Pancreas (tissue), 10 donors: ENCODE measurements around the gene IRX4. TPM values are rescaled to one million over a fixed set of nuclear protein-coding genes. Genes with fewer than 3 reads are reported as not detected.

Experiments used
- ATAC-seq, 4 donors: fragments of 200-7000 bp; cut with Tn5 transposase; one replicate each; pipeline versions ENCODE4 v1.8.0 to v1.9.1; 2020; ENCODE audit warnings: mild to moderate bottlenecking in 4 of 4, moderate library complexity in 4 of 4
- DNase-seq, 6 donors: peaks; one replicate each; pipeline ENCODE4 v3.0.0-alpha.2; 2020
- FAIRE-seq: peaks from 2 replicates; lab custom pipeline; 2012; peaks lifted over from hg19 to GRCh38; lab: Jason Lieb, UNC
- H3K27ac ChIP-seq, 4 donors: fragments of 200-600 bp; sonication (generic); 1 replicate in 3 of 4; 2 replicates in 1 of 4; pipeline versions ENCODE4 v1.5.0 to v1.8.0; 2020
- H3K27me3 ChIP-seq, 4 donors: fragments of 200-600 bp; one replicate each; pipeline ENCODE4 v1.8.0; 2021
- H3K36me3 ChIP-seq, 3 donors: fragments of 200-600 bp; sonication (generic) in 1 of 3; one replicate each; pipeline versions ENCODE4 v1.5.0 to v1.8.0; 2020 to 2021
- H3K4me1 ChIP-seq, 3 donors: fragments of 200-600 bp; one replicate each; pipeline ENCODE4 v1.8.0; 2021
- H3K4me3 ChIP-seq, 4 donors: fragments of 200-600 bp; sonication (generic) in 2 of 4; one replicate each; pipeline versions ENCODE4 v1.5.0 to v1.8.0; 2020 to 2021
- H3K9me3 ChIP-seq, 4 donors: fragments of 200-600 bp; one replicate each; pipeline ENCODE4 v1.8.0; 2021
- WGBS, 2 donors: extraction: QIAGEN DNeasy Blood & Tissue Kit; methylation state at CpG; one replicate each; pipeline ENCODE4 v1.1.7; 2013; 5-methylcytosine and 5-hydroxymethylcytosine counted together
- intact Hi-C, 3 donors: fragments of 100-400 bp; cut with DNase I; formaldehyde crosslinking; loops; one replicate each; pipeline versions ENCODE4 v1.11.1 to v1.14.2; 2022
- polyA plus RNA-seq, 2 donors: library from polyadenylated mRNA; stranded (reverse); fragments of 200-250 nt; gene quantifications; one replicate each; pipeline ENCODE4 v1.2.3, GENCODE V29; 2013
- total RNA-seq, 6 donors: library from RNA; stranded (reverse); fragmentation: NEBNext Ultra II Directional in 4 of 6; extraction: Animal tissue kit (Norgen Biotek cat#: 25700) in 4 of 6; gene quantifications; one replicate each; pipeline versions ENCODE4 v1.2.1 to v1.2.4, GENCODE V29; 2021 to 2023
- TF ChIP-seq, protein P1 (sequence below), 4 donors: fragments of 200-600 bp; sonication (generic) in 3 of 4; IDR thresholded peaks; one replicate each; pipeline versions ENCODE4 v1.5.0 to v1.8.0; 2021; ENCODE audit warnings: antibody characterized with exemption in 4 of 4
- donor health status: healthy with polysubstance abuse.
- donor health status: DM: no; HTN: no; CAD: no; lungs with moderate emphysema.
- donor health status: DM: no; HTN: no; CAD: no.
- donor health status: control.
- donor health status: control.
- donor health status: Bipolar disorder and iron deficiency.
- donor health status: DM: yes; HTN: yes; CAD: no.
- donor health status: DM: no; HTN: no; CAD: no.
- donor health status: DM: no; HTN: no; CAD: no.
- donor health status: DM: yes; HTN: yes; CAD: no.

Gene IRX4
- total and polyA plus RNA-seq, 8 donors: 0.31 TPM; not detected in 7

DNA sequence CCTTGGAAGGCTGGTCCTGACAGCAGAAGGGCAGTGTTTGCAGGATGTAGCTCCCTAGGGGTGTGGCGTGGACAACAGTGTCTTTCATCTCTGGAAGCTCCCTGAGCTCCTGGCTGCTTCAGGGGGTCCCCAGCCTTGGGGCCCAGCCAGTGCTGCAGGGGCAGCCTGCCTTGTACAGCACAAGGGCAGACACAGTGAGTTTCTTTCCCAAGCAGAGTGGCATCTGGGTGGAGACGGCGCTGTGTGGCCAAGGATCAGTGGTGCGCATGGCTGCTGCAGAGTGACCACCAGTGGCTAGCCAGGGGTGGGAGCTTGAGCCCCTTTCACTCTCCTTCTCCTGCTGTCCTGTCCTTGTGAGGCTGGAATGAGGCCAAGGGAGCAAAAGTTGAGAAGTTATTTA is 7.6 kb upstream of the IRX4 start:
- ATAC-seq: no peak
- DNase-seq: no peak
- TF ChIP-seq, protein P1, sequence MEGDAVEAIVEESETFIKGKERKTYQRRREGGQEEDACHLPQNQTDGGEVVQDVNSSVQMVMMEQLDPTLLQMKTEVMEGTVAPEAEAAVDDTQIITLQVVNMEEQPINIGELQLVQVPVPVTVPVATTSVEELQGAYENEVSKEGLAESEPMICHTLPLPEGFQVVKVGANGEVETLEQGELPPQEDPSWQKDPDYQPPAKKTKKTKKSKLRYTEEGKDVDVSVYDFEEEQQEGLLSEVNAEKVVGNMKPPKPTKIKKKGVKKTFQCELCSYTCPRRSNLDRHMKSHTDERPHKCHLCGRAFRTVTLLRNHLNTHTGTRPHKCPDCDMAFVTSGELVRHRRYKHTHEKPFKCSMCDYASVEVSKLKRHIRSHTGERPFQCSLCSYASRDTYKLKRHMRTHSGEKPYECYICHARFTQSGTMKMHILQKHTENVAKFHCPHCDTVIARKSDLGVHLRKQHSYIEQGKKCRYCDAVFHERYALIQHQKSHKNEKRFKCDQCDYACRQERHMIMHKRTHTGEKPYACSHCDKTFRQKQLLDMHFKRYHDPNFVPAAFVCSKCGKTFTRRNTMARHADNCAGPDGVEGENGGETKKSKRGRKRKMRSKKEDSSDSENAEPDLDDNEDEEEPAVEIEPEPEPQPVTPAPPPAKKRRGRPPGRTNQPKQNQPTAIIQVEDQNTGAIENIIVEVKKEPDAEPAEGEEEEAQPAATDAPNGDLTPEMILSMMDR (IDR thresholded peaks at IDR 0.05): no peak
- peaks cover 0 to 12% (median 3%) of the 10 kb centered on the region in 4 donors for H3K27me3 ChIP-seq
- H3K4me3 ChIP-seq: no peak overlapping the region
- no peak for FAIRE-seq
- no peaks in the 10 kb centered on the region for H3K4me1 ChIP-seq
- intact Hi-C loops: no loop called here
- H3K27ac ChIP-seq: no peak overlapping the region
- no peaks in the 10 kb centered on the region for H3K36me3 ChIP-seq
- no peaks in the 10 kb centered on the region for H3K9me3 ChIP-seq
- WGBS, 2 donors: 60 to 63% methylated on average over 4 of the region's 4 CpGs

DNA sequence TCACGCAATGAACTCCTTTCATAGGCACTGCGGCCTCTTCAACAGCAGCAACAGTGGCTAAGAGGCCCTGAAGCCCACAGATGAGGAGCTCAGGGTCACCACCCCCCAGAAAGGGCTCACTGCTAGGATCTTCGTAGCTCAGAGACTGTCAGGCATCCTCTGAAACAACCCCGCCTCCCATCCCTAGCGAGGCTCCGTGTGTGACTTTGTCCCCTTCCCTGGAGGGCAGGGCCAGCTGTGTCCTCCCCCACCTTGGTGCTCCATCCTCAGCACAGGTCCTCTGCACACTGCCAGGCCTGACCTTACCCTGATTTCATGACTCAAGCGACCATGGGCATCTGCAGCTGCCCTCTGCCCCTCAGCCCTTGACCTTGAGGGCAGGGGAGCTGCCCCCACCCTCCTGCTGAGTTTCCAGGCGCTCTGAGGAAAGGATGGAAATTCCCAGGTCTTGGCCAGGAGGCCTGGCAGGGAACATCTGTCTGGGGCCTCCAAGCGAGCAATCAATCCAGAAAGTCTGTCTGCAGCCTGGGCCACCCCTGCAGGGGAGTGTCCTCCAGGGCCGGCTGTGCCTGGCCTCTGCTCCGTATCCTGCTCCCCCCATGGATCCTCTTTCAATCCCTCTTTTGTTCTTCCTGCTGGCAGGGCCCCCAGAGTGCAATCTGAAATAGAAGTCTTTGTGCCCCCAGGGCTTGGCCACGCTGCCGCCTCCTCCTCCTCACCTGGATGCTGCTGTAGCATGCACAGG is 6.8 kb upstream of the IRX4 start:
- ATAC-seq (no peak), FAIRE-seq (no peak), DNase-seq (peak in 1 of 6 donors; percentile 5)
- intact Hi-C loops: no loop called here
- TF ChIP-seq, protein P1 (IDR thresholded peaks at IDR 0.05): no peak
- peaks cover 0 to 12% (median 5%) of the 10 kb centered on the region in 4 donors for H3K27me3 ChIP-seq
- no peaks in the 10 kb centered on the region for H3K9me3 ChIP-seq
- no peak overlapping the region for H3K27ac ChIP-seq
- no peaks in the 10 kb centered on the region for H3K4me1 ChIP-seq
- 36 to 41% methylated on average over 13 of the region's 13 CpGs for WGBS, 2 donors
- H3K4me3 ChIP-seq: no peak overlapping the region
- H3K36me3 ChIP-seq: no peaks in the 10 kb centered on the region

GRCh38 chr5:1888541-1889251 is 6.0 kb upstream of the IRX4 start:
- 49 to 52% methylated on average over 22 to 24 of the region's 24 CpGs for WGBS, 2 donors
- peak in 1 of 6 donors; percentile 4 for DNase-seq
- intact Hi-C loops: no loop called here

GRCh38 chr5:1887588-1888360 is 5.0 kb upstream of the IRX4 start:
- intact Hi-C loops: no loop called here
- Histone ChIP-seq H3K27me3 (peaks cover 0 to 26% (median 6%) of the 10 kb centered on the region in 4 donors), H3K9me3 (no peaks in the 10 kb centered on the region), H3K4me1 (no peaks in the 10 kb centered on the region), H3K36me3 (no peaks in the 10 kb centered on the region), H3K4me3 (no peak overlapping the region), H3K27ac (no peak overlapping the region)
- FAIRE-seq (no peak), DNase-seq (peak in 2 of 6 donors; percentile 12 to 63), ATAC-seq (no peak)
- WGBS, 2 donors: 8 to 11% methylated on average over 29 to 31 of the region's 31 CpGs
- TF ChIP-seq, protein P1 (IDR thresholded peaks at IDR 0.05): no peak

More at GRCh38 chr5:1888541-1889251, 6.0 kb upstream of the IRX4 start:
- Histone ChIP-seq H3K9me3 (no peaks in the 10 kb centered on the region), H3K27me3 (peaks cover 0 to 17% (median 6%) of the 10 kb centered on the region in 4 donors), H3K4me1 (no peaks in the 10 kb centered on the region), H3K36me3 (no peaks in the 10 kb centered on the region), H3K4me3 (no peak overlapping the region), H3K27ac (no peak overlapping the region)
- TF ChIP-seq, protein P1 (IDR thresholded peaks at IDR 0.05): no peak
- no peak for FAIRE-seq
- no peak for ATAC-seq
